KMS-11 (cell line): ENCODE measurements around the gene LMCD1.

Experiments used
- H2AFZ ChIP-seq: fragments of 200-600 bp; sonication (generic); 2 replicates; pipeline ENCODE4 v1.6.1; 2016; ENCODE audit warnings: antibody characterized with exemption, mixed run types, low read depth
- H3K27ac ChIP-seq: fragments of 200-600 bp; sonication (generic); 2 replicates; pipeline ENCODE4 v1.6.1; 2016; ENCODE audit warnings: mild to moderate bottlenecking, mixed run types
- H3K27me3 ChIP-seq: fragments of 200-600 bp; sonication (generic); 2 replicates; pipeline ENCODE4 v1.6.1; 2017; ENCODE audit warnings: mild to moderate bottlenecking, low read depth, mixed run types, moderate library complexity; ENCODE audit not compliant: insufficient read depth
- H3K36me3 ChIP-seq: fragments of 200-600 bp; sonication (generic); 2 replicates; pipeline ENCODE4 v1.6.1; 2017; ENCODE audit warnings: mild to moderate bottlenecking, mixed run types; ENCODE audit not compliant: insufficient read depth
- H3K4me1 ChIP-seq: fragments of 200-600 bp; sonication (generic); 2 replicates; pipeline ENCODE4 v1.6.1; 2016; ENCODE audit warnings: mild to moderate bottlenecking, low read depth, mixed run types; ENCODE audit not compliant: poor library complexity, severe bottlenecking
- H3K4me2 ChIP-seq: fragments of 200-600 bp; sonication (generic); 2 replicates; pipeline ENCODE4 v1.7.0; 2016; ENCODE audit warnings: mild to moderate bottlenecking, mixed run types
- H3K4me3 ChIP-seq: fragments of 200-600 bp; sonication (generic); IDR thresholded peaks from 2 replicates; pipeline ENCODE4 v1.6.1; 2017; ENCODE audit warnings: low read depth, low read length, mixed read lengths; ENCODE audit not compliant: insufficient read depth
- H3K79me2 ChIP-seq: fragments of 200-600 bp; sonication (generic); 2 replicates; pipeline ENCODE4 v1.6.1; 2016; ENCODE audit warnings: low read depth, mixed run types; ENCODE audit not compliant: insufficient read depth
- H3K9ac ChIP-seq: fragments of 200-600 bp; sonication (generic); 2 replicates; pipeline ENCODE4 v1.6.1; 2016; ENCODE audit warnings: mild to moderate bottlenecking, mixed run types
- H4K20me1 ChIP-seq: fragments of 200-600 bp; sonication (generic); 2 replicates; pipeline ENCODE4 v1.6.1; 2016; ENCODE audit warnings: mild to moderate bottlenecking, mixed run types; ENCODE audit not compliant: insufficient read depth
- TF ChIP-seq, protein P1 (sequence below): fragments of 200-600 bp; sonication (generic); conservative IDR thresholded peaks from 2 replicates; pipeline ENCODE4 v1.6.1; 2017; ENCODE audit warnings: low read depth, mild to moderate bottlenecking, antibody characterized with exemption, low read length, moderate library complexity, mixed read lengths

The LMCD1 gene

DNA sequence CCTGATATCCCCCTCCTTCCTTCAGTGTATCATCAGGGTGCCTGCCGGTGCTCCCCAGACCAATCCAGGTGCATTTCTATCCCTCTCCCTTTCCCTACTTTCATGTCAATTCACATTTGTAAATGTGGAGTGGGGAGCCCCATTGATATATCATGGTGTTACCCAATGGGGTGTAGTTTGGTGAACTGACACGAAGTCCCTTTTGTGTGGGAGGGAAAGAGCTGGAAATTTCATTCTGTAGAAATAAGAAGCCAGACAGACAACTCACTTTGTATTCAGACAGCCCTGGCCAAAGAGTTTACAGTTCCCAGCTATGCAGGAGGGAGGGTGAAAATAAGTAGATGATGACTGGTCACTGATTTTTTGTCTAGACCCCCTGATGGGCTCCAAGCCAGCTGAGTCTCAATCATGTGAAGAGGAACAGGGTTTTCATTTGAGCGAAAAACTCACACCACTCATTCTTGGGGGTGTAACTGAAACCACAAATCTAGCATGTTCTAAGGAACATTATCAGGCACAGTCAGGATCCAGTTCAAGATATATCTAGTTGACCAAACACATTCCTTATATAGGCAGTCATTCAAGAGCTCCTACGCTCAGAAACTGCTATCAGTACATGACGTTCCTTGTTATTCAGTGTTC, 58.9 kb downstream of the LMCD1 start:
- Histone ChIP-seq H3K4me3 (no peak overlapping the region), H3K9ac (no peak overlapping the region), H3K4me2 (no peak overlapping the region), H4K20me1 (no peaks in the 10 kb centered on the region), H3K79me2 (no peaks in the 10 kb centered on the region), H3K4me1 (no peaks in the 10 kb centered on the region), H3K36me3 (no peaks in the 10 kb centered on the region), H3K27me3 (no peaks in the 10 kb centered on the region), H3K27ac (no peak overlapping the region), H2AFZ (no peak overlapping the region)
- TF ChIP-seq, protein P1, sequence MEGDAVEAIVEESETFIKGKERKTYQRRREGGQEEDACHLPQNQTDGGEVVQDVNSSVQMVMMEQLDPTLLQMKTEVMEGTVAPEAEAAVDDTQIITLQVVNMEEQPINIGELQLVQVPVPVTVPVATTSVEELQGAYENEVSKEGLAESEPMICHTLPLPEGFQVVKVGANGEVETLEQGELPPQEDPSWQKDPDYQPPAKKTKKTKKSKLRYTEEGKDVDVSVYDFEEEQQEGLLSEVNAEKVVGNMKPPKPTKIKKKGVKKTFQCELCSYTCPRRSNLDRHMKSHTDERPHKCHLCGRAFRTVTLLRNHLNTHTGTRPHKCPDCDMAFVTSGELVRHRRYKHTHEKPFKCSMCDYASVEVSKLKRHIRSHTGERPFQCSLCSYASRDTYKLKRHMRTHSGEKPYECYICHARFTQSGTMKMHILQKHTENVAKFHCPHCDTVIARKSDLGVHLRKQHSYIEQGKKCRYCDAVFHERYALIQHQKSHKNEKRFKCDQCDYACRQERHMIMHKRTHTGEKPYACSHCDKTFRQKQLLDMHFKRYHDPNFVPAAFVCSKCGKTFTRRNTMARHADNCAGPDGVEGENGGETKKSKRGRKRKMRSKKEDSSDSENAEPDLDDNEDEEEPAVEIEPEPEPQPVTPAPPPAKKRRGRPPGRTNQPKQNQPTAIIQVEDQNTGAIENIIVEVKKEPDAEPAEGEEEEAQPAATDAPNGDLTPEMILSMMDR = no peak

GRCh38 chr3:8561370-8561769, 59.7 kb downstream of the LMCD1 start:
- Histone ChIP-seq H3K27ac (no peak overlapping the region), H3K4me2 (no peak overlapping the region), H3K4me3 (no peak overlapping the region), H4K20me1 (no peaks in the 10 kb centered on the region), H3K9ac (no peak overlapping the region), H3K79me2 (no peaks in the 10 kb centered on the region), H3K27me3 (no peaks in the 10 kb centered on the region), H2AFZ (no peak overlapping the region), H3K4me1 (no peaks in the 10 kb centered on the region), H3K36me3 (no peaks in the 10 kb centered on the region)
- TF ChIP-seq, protein P1 = no peak

- H3K79me2 ChIP-seq = no peaks in the 10 kb centered on the region
- no peak overlapping the region for H3K27ac ChIP-seq
- H3K36me3 ChIP-seq = no peaks in the 10 kb centered on the region
- H3K4me1 ChIP-seq = no peaks in the 10 kb centered on the region
- H4K20me1 ChIP-seq = no peaks in the 10 kb centered on the region
- H3K4me3 ChIP-seq = no peak overlapping the region
- H3K4me2 ChIP-seq = no peak overlapping the region
- TF ChIP-seq, protein P1 = no peak
- no peak overlapping the region for H3K9ac ChIP-seq
- no peak overlapping the region for H2AFZ ChIP-seq
- no peaks in the 10 kb centered on the region for H3K27me3 ChIP-seq
Observed at GRCh38 chr3:8562081-8562595, 60.5 kb downstream of the LMCD1 start.

- Histone ChIP-seq H3K79me2 (no peaks in the 10 kb centered on the region), H2AFZ (no peak overlapping the region)
- TF ChIP-seq, protein P1 = no peak
Observed at GRCh38 chr3:8563146-8563545, 61.5 kb downstream of the LMCD1 start.

More at GRCh38 chr3:8563146-8563545, 61.5 kb downstream of the LMCD1 start:
- Histone ChIP-seq H3K36me3 (no peaks in the 10 kb centered on the region), H3K4me3 (no peak overlapping the region), H3K9ac (no peak overlapping the region), H3K27me3 (no peaks in the 10 kb centered on the region), H4K20me1 (no peaks in the 10 kb centered on the region), H3K4me2 (no peak overlapping the region), H3K27ac (no peak overlapping the region), H3K4me1 (no peaks in the 10 kb centered on the region)
